22Rv1 (cell line): ENCODE results near the gene MRC1.

Source experiments
- CTCF ChIP-seq: fragments of 450-650 bp; IDR thresholded peaks from 2 replicates; pipeline ENCODE4 v1.5.1; 2017; ENCODE audit warnings: mild to moderate bottlenecking
- ZFX ChIP-seq: fragments of 450-650 bp; IDR thresholded peaks from 2 replicates; pipeline ENCODE4 v1.6.1; 2017; ENCODE audit warnings: antibody characterized with exemption, borderline replicate concordance

- TF ChIP-seq CTCF = no peak
- TF ChIP-seq ZFX = no peak
These were observed 27.3 kb upstream of the MRC1 start for GRCh38 chr10:17781856-17782255.
